GM21717 (cell line): ENCODE measurements around the gene SQSTM1.
A peak's percentile ranks its signal among the peaks of the same experiment; 100 is the strongest.

Experiments used
- ATAC-seq: cut with Tn5 transposase; IDR thresholded peaks from one replicate; pipeline ENCODE4 v1.9.1; 2021; ENCODE audit warnings: mild to moderate bottlenecking, moderate library complexity; ENCODE audit not compliant: unreplicated experiment

The SQSTM1 gene

GRCh38 chr5:179841621-179842020 lies 20.9 kb downstream of the SQSTM1 start:
- no peak for ATAC-seq

- ATAC-seq, result peak; percentile 91
These were observed 32.4 kb downstream of the SQSTM1 start for GRCh38 chr5:179852993-179853547.

- ATAC-seq, result no peak
These were observed 33.7 kb downstream of the SQSTM1 start for GRCh38 chr5:179854356-179854755.

- ATAC-seq, result peak; percentile 48
These were observed 37.5 kb downstream of the SQSTM1 start for GRCh38 chr5:179858241-179858585.

- ATAC-seq, result peak; percentile 96
These were observed 38.1 kb downstream of the SQSTM1 start, which contains the start of gene MRNIP for GRCh38 chr5:179858586-179859427. Gene MRNIP, minus strand, starts transcription at chr5:179858817. Its CDS starts 21 bp downstream, at chr5:179858796.

- ATAC-seq, result no peak
These were observed 39.6 kb downstream of the SQSTM1 start for GRCh38 chr5:179860301-179860700.

GRCh38 chr5:179862296-179862695 lies 41.6 kb downstream of the SQSTM1 start:
- ATAC-seq, result no peak

GRCh38 chr5:179862891-179863290 lies 42.2 kb downstream of the SQSTM1 start:
- no peak for ATAC-seq

- no peak for ATAC-seq
These were observed 42.9 kb downstream of the SQSTM1 start for GRCh38 chr5:179863449-179864085.

- no peak for ATAC-seq
These were observed 44.0 kb downstream of the SQSTM1 start for GRCh38 chr5:179864686-179865085.

GRCh38 chr5:179865491-179866240 lies 45.0 kb downstream of the SQSTM1 start:
- ATAC-seq, result no peak

GRCh38 chr5:179866241-179867078 lies 45.8 kb downstream of the SQSTM1 start:
- ATAC-seq, result no peak

GRCh38 chr5:179867079-179867465 lies 46.4 kb downstream of the SQSTM1 start:
- no peak for ATAC-seq

- ATAC-seq, result no peak
These were observed 46.8 kb downstream of the SQSTM1 start for GRCh38 chr5:179867476-179867875.

- no peak for ATAC-seq
These were observed 47.8 kb downstream of the SQSTM1 start for GRCh38 chr5:179868541-179868940.

GRCh38 chr5:179869101-179869500 lies 48.4 kb downstream of the SQSTM1 start:
- no peak for ATAC-seq

- ATAC-seq, result no peak
These were observed 49.1 kb downstream of the SQSTM1 start for GRCh38 chr5:179869641-179870402.

GRCh38 chr5:179870403-179870903 lies 49.7 kb downstream of the SQSTM1 start:
- no peak for ATAC-seq

GRCh38 chr5:179870952-179871351 lies 50.2 kb downstream of the SQSTM1 start:
- no peak for ATAC-seq
